ENCODE data around the gene MAPKAPK3. TPM values are rescaled to one million over a fixed set of nuclear protein-coding genes. Genes with fewer than 3 reads are reported as not detected.

The MAPKAPK3 gene
- total RNA-seq, 1 donor from 2014 or later = 2.9 TPM

DNA sequence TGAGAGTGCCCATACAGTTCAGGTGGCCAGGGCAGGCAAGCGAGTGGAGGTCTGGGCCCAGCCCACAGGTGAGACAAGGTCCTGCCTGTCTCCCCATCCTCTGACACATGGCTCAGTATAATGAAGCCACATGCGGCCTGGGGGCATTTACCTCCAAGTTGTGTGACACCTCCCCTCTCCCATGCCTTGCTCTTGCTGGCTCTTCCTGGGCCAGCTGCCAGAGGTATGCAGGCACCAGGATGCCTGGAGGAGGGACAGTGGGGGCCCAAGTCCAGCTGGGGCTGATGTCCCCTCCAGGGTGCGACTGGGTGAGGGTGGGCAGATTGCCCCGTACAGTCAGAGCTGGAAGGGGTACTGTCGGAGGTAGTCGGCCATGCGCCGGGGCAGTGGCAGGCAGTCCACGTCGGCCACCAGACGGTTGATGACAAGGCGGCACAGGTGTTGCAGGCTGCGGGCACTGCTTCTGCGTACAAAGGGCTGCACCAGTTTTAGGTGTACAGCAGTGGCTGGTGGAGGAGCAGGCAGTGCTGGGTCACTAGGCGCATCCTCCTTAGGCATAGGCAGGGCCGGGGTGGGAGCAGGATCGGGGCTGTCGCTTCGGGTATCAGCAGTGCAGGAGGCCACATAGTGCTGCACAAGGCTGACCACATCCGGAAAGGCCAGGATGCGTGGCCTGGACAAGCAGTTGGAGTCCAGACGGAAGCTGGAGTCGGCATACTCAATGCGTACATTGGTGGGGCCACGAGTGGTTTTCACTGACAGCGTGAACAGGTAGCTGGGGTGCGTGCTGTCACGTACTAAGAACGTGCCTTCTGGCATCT is 9.5 kb upstream of the MAPKAPK3 start:
- FAIRE-seq (no peak), DNase-seq (ENCODE audit: low spot score in 2 of 2) (no peak)

DNA sequence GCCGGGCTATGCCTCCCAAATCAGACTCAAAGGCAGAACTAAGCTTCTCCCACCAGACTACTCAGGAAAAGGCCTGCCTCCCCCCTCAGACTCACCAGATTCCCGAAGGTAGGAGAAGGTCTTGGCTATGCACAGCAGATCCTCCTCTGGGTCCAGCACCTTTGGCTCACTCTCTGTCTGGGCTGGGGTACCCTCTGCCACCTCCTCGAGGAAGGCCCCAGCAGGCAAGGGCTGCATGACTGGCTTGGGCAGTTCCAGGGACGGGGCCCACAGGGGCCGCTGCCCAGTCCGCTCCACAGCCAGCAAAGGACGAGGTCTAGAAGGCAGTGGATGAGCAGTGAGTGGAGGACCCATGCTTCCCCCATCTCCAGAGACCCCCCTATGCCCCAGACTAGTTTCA is 8.7 kb upstream of the MAPKAPK3 start:
- no peak for FAIRE-seq
- no peak for DNase-seq (ENCODE audit: low spot score in 2 of 2)

DNA sequence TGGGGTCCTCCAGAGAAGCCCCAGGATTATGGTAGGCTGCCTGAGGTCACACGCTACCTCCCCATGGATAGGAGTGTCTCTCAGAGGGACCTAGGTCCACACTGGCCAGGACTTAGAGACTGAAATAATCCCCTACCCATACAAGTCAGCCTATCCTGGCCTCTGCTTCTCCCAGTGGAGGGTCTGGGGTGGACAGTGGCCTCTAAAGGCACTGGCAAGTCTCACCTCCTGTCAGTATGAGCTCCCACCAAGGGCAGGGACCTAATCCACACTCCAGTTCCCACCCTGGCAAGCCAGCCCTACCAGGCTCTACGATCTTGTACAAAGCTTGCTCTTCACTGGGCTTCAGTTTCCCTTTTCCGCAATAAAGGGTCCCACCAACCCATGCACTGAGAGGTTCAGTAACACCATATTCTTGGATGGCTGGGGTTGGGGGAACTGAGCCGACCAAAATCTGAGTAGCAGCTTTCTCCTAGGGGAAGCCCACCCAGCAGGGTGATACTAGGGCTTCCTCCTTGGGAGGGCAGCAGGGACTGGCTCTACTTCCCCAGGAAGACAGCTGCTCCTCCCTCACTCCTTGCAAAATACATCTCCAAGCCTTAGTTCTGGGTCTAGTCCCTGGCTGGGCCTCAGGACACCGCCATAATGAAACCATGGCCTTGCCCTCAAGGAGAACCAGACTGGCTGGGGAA is 7.7 kb upstream of the MAPKAPK3 start:
- DNase-seq (ENCODE audit: low spot score in 2 of 2) (no peak), FAIRE-seq (no peak)

DNA sequence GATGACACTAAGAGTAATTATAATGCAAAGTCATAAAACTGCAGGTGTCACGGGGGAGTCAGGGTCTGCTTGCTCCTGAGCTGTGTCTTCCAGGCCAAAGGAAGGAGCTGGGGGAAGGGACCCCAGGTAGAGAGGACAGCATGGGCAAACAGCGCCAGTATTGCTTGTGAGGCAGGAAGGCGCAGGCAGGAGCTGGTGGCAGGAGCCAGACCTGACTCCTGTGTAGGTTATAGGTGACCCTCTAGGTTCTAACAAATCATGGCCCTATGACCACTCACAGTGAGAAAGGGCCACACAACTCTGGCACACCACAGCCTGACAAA is 7.2 kb upstream of the MAPKAPK3 start:
- no peak for FAIRE-seq
- no peak for DNase-seq (ENCODE audit: low spot score in 2 of 2)

DNA sequence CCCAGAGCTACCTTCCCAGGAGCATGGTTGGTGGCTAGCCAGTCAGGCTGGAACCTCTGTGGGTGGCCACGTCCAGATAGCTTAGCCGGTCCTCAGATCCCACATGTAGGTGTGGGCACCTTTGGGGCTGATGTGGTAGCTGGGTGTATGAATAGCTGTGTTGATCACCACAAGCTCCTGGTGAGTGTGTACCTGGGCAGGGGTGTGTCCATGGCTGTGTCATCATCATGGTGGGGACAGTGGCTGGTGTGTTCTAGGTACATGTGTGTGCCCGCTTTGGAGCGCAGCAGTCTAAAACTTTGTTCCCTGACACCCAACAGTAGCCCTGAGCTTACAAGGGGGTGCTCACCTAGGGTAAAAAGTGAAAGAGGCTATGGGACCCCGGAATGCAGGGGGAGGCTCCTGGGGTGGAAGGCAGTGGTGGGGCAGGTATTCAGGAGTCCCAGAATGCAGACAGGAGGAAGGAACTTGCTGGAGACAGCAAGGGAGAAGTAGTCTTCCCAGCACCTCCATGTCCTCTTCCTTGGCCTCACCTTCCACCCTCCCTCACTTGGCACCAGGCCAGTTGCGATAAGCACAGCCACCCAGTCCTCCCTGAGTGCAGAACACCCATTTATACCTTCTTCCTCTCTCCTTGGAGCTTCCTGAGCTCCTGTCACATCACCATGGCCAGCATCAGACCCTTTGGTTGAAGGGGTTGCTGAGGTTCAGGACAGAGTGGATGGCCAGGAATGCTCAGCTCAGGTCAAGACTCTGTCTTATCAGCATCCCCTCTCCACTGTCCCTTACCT is 6.6 kb upstream of the MAPKAPK3 start:
- FAIRE-seq = no peak

DNA sequence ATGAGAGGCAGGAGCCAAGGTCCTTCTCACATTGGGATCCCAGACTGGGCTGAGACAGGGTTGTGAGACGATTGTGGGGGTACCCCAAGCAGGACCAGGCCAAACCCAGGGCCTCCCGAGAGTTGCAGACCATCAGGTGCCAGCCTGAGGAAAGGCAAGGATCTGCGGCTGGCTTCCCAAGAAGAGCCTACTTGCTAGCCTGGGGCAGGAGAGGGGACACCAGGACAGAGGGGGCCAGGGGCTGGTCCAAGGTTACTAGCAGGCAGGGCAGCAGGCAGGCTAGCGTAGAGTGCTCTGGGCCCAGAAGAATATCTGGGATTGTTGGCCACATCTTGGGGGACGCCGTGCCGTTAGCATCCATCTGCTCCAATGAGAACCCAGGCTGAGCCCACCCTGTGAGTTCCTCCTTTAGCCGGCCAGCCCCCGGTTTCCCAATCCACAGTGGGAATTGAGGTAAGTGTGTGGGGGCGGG is 5.9 kb upstream of the MAPKAPK3 start:
- FAIRE-seq = no peak

More for the DNA sequence above, 6.6 kb upstream of the MAPKAPK3 start:
- DNase-seq (ENCODE audit: low spot score in 2 of 2) = no peak

DNA sequence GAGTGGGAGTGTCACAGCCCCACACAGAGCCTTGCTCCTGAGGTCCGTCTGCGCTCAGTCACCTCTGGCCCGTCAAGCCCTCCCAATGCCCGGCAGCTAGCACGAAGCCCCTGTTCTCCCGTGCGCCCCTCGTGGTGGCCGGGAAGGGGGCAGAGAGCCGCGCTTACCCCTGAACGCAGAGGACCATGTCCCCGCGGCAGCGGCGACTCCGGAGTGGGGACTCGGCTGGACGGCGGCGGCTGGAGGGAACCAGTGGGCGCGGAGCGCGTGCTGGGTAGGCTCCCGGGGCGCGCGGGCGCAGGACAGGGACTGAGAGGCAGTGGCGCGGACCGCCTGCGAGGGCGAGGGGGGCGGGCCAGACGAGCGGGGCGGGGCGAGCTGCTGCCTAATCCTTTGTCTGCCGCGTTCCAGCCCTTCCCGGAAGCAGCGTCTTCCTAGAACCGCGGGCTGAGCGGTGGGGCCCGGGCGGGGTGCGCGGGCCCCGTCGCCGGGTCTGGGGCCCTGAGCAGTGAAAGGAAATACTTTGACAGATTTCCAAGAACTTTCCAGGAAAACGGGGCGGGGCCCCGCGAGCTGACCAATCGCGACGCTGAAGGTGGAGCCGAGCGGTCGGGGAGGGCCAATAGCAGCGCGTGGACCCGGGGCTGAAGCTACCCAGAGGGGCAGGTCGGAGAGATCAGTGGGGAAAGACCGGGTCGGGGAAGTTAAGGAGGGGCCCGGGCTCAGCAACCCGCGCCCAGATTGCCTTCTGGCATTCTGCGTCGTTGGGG is 5.3 kb upstream of the MAPKAPK3 start, which contains the start of gene CISH:
Gene CISH (minus strand): TSS at position 311 of the 770 bp plus-strand sequence. CDS start 124 bp downstream, at position 187.
- DNase-seq (ENCODE audit: low spot score in 2 of 2) (peak; percentile 82 to 89), FAIRE-seq (no peak)

More for the DNA sequence above, 5.9 kb upstream of the MAPKAPK3 start:
- no peak for DNase-seq (ENCODE audit: low spot score in 2 of 2)

DNA sequence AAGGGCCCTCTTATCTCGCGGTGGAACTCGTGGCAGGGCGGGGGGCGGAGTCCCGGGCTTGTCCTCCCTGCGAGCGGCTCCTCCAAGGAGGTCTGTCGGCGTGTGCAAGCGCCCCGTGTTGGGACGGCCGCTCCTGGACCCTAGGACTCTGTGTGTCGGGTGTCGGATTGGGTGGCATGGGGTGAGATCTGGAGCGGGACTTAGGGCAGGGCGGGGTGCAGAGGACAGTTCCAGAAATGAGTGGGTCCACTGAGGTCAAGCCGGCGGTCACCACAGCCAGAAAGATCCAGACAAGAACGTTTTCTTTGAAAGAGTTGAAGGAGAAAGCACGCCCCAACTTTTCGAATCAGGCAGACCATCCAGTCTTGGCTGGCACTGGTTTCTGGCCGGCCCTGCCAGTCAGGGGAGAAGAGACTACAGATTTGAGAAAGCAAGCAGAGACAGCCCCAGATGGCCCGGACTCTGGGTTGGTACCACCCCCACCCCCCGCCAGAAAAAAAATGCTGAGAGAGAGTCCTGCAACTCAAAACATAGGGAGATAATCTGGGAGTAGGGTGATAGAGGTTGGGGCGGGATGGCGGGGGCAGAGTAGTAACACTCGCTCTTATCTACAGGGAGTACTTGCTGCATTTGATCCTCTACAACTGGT is 4.6 kb upstream of the MAPKAPK3 start:
- no peak for DNase-seq (ENCODE audit: low spot score in 2 of 2)
- FAIRE-seq = no peak

DNA sequence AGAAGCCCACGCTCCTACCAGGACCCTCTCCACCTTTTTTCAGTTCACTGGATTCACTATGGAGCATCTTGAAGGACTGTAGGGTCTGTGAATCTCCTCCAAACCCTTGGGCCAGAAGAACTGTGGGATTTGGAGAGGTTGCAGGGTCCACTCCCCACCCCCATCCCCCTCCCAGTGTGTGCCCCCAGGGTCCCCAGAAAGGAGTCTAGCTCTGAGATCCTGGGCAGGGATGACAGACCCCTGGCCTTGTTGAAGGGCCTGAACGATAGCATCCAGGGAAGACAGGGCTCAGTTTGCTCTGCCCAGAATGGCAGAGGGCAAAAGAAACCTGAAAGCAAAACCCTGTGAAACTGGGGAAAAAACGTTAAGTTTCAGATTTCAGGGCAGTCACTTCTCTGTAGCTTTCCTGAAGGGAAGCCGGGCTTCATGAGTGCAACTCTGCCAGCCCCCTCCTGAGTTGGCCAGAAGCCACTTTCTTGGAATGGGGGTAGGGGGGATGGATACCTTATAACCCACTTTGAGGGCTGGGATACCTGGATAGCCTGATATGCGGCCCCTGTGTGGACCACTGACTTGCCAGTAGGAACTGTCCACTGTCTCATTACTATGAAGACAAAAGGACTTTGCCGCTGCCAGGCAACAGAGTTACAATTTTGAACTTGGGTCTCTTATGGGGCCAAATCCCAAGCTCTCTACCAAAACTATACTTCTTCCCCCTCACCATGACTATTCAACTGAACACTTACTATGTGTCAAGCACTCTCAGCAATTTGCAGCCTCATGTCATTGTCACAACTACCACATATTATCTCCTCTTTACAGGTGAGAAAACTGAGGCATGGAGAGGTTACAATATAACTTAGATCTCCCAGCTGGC is 3.7 kb upstream of the MAPKAPK3 start:
- DNase-seq (ENCODE audit: low spot score in 2 of 2) (no peak), FAIRE-seq (no peak)

DNA sequence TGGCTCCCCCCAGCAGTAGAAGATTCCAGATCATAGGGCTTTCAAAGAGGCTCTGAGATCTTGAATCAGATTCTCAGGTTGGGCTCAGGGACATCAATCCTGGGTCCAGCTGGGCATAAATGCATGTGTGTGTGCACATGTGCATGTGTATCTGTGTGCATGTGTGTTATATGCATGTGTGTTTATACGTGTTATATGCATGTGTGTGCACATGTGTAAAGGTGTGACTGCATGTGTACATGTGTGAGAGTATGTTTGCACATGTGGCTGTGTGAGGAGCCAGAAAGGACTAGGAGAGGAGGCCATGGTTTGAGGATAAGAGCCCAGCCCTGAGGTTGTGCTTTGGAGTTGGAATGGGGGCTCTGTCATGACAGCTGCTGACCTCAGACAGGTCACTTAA is 1.8 kb upstream of the MAPKAPK3 start:
- FAIRE-seq = no peak
- no peak for DNase-seq (ENCODE audit: low spot score in 2 of 2)

DNA sequence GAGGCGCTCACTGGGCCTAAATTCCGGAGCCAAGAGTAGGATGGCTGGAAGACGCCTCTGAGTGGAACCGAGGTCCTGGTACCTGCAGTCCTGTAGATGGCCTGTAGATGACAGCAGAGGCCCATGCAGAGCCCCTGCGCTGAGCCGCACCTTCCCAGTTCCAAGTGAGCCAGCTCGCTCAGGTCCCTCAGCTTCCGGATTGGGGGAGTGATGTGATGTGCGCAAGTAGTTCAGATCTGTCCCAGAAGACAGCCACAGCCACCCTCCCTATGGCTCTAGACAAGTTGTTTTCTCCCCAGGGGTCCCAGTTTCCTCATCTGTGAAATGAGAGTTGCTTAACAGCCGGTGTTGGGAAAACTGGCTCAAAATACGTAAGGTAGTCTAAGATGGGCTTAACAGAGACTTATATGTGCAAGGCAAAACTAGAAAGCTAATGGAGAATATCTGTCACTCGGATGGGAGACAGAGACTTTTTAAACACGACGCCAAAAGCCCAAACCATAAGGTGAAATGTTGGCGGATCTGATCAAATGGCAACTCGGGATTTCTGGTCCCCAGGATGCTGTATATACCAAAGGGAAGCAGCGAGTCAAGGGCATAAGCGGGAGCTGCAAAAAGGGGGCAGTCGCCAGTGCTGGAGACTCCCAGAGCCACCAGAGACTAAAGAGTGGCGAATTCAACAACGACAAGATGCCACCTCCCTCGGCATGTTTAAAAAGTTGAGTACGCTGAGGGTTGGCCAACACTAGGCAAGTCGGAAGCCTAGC is 765 bp upstream of the MAPKAPK3 start:
- FAIRE-seq = no peak
- peak; percentile 85 to 89 for DNase-seq (ENCODE audit: low spot score in 2 of 2)

DNA sequence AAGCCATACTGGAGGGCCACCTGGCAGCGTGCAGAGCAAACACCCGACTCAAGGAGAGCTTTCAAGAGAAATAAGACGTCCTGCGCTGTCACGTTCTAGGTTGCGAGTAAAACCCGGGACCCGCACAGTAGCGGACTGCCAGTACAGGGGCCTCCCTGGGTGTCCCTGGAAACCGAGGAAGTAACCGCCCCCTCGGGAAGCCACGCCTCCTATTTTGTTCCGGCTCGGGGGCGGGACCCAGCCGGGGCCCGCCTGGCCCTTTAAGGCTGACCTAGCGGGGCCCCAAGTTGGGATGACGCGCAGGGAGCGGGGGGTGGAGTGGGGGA is 218 bp upstream of the MAPKAPK3 start:
- peak; percentile 94 to 97 for DNase-seq (ENCODE audit: low spot score in 2 of 2)
- no peak for FAIRE-seq

DNA sequence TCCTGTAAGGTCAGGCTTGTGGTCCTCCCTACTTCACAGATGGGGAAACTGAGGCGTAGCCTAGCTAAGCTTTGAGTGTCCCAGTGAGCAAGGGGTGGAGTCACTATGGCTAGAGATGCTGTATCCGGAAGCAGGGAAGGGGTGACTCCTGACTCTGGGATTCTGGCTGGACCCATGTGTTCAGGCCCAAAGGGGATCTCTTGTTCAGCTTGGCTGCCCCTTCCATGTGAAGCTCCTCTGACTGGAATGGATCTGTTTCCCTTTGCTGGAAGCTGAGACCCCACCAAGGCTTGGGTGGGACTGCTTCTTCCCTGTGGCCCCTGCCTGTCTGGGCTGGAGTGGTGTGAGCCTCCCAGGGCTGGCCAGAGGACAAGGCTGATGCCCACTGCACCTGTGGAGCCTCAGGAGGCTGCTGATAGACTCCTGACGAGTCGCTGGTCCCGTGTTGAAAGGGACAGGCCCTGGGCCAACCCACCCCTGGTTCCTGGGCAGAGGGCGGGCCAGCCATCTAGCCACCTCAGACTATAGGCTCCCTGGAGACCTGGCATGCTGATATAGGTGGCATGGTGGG is 1.0 kb downstream of the MAPKAPK3 start:
- FAIRE-seq (no peak), DNase-seq (ENCODE audit: low spot score in 2 of 2) (no peak)

DNA sequence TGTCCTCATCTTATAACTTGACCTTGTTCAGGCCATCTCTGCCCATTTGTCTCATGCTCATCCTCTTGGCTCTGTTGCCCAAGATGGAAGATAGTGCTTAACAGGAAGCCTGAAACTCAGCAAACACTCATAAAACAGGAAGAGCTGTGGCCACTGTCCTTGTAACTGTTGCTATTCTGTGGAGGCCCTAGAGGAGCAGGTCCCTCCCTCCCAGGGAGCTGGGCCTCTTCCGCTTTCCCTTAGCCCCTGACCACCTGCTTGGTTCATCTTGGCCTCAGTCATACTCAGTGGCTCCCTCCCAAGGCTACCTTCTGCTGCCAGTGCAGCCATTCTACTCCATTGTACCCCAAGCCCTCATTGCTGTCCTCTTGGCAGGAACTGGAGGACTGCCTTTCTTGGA is 3.5 kb downstream of the MAPKAPK3 start:
- DNase-seq (ENCODE audit: low spot score in 2 of 2) (no peak), FAIRE-seq (no peak)

DNA sequence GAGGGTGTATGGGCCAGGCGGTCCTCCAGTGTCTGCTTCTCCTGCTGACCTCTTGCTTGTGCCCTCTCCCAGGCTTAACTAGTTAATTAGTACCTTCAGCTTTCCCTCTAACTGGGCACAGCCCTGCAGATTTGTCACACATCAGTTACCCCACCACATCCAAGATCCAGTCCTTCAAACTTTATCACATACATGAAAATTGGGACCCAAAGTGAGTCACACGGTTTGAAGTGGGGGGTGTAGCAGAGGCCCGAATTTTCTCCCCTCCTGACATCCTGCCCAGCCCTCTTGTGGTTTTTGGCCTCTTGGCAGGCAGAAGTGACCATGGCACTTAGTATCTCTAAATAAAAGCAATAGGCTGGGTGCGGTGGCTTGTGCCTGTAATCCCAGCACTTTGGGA is 3.9 kb downstream of the MAPKAPK3 start:
- DNase-seq (ENCODE audit: low spot score in 2 of 2) (no peak), FAIRE-seq (no peak)

DNA sequence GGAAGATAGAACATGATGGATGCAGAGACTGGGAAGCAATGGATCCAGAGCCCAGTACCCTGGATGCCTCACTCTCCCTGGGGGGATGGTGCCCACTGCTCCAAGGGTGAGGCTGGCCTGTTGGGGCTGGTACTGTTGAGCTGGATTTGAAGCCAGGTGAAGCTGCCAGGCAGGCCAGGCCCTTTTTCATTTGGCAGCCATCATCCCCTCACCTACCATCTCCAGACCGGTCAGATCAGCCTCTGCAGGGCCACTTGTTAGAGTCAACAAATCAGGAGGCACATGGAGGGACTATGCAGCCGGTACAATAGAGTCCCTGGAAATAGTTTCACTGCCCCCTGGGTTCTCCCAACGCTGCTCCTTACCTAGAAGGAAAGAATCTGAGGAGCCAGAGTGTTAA is 5.9 kb downstream of the MAPKAPK3 start:
- FAIRE-seq (no peak), DNase-seq (ENCODE audit: low spot score in 2 of 2) (no peak)

DNA sequence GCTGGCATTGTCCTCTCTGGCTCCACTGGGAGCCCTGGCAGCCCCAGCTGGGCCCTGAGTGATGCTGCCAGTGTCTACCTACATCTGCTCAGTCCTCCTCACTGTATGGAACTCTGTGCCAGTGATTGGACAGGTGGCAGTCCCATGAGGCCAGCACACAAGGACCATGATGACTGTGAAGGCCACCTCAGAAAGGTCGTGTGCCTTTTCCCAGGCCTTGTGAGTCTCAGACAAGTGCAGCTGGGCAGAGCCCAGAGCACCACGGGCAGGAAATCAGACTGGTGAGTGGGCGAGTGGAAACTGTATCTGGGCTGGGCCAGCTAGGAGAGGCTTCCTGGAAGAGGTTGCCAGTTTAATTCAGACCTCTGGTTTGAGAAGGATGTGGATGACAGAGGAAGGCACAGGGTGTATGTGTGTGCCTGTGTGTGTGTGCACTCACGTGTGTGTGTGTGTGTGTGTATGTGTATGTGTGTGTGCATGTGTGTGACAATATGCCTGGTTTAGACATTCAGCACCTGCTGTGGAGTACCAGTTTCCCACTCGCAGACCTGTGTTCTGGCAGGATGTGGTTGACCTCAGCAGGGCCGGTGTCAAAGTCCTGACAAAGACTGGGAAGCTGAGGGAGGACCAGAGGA is 7.0 kb downstream of the MAPKAPK3 start:
- no peak for DNase-seq (ENCODE audit: low spot score in 2 of 2)
- FAIRE-seq = no peak

Data from frontal cortex (tissue), 4 donors.